Activated CD8-positive, alpha-beta memory T cell treated with anti-CD3 and anti-CD28 coated beads, Interleukin-2, amount 50 U/mL, for 24 hours (primary cell): Measurements from ENCODE around the gene MAPKAP1.
"Not testable (repeated sequence)": the region's sequence is repeated elsewhere in the genome, so short reads cannot be mapped to it uniquely, and the experiment has no call there.

ENCODE experiments used
- DNase-seq: peaks from one replicate; pipeline ENCODE4 v3.0.0-alpha.2; 2020; ENCODE audit errors: extremely low read depth

MAPKAP1 gene

DNA sequence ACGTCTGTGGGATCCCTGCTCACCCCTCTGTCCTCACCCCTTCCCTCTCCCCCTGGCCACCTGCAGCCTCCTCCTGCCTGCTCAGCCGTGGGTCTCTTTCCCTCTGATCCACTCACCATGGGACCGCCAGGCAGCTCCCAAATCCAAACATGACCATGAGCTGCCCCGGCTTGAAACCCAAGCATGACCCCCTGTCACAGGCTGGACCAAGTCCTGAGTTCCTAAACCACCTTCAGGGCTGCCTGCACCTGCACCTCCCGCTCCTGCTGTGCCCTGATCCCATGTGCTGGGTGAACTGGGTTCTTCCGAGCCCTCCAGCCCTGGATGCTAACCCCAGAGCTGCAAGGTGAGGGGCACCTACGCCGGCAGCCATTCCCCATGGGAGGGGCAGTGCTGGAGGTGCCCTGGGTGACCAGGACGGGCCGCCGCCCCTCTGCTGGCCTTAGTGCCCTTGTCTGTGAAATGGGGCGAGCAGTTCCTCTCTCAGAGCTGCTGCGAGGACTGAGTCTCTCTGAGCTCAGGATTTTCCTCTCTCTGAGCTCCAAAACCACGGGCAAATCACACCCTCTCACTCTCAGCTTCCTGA lies 295.7 kb downstream of the MAPKAP1 start:
- no peak for DNase-seq

- no peak for DNase-seq
Observed at GRCh38 chr9:125410522-125410894, 296.5 kb downstream of the MAPKAP1 start.

DNA sequence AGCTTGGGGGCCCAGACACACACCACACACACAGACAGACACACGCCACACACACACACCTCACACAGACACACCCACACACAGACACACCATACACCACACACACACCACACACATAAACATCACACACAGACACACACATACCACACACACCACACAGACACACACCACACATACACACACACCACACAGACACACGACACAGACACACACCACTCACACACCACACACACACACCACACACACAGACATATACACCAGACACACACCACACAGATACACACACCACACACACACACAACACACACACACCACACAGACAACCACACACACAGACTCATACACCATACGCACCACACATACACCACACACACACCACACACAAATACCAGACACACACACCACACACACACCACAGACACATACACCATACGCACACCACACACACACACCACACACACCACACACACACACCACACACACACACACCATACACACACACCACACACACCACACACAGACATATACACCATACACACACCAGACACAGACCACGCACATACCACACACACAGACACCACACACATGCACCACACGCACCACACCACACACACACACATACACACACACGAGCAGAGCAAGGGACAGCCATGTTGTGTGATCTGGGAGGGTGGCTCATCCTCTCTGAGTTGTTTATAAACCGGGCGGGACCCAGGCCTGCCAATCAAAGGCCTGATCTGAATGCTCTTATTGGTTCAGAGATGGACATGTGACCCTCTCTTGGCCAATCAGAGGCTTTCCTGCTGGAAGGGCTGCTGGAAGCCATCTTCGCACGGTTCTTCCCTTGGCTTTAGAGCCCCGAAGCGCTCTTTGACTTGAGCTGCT lies 297.1 kb downstream of the MAPKAP1 start:
- no peak for DNase-seq

DNA sequence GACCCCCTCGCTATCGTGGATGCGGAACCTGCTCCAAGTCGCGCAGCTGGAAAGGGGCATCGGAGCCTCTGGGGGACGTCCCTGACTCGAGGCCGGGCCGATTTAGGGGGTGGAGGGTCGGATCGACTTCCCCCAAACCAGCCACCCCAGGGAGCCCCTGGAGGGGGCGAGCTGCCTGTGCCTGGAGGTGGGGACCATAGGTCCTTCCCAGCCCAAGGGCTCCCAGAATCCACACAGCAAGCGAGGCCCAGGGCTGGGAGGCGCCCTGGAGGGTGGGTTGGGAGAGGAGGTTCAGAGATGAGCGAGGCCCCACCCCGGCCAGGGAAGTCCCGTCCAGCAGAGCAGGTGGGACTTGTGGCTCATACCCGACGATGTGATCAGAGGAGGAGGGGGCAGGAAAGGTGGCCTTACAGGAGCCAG lies 297.8 kb downstream of the MAPKAP1 start:
- DNase-seq: no peak

DNA sequence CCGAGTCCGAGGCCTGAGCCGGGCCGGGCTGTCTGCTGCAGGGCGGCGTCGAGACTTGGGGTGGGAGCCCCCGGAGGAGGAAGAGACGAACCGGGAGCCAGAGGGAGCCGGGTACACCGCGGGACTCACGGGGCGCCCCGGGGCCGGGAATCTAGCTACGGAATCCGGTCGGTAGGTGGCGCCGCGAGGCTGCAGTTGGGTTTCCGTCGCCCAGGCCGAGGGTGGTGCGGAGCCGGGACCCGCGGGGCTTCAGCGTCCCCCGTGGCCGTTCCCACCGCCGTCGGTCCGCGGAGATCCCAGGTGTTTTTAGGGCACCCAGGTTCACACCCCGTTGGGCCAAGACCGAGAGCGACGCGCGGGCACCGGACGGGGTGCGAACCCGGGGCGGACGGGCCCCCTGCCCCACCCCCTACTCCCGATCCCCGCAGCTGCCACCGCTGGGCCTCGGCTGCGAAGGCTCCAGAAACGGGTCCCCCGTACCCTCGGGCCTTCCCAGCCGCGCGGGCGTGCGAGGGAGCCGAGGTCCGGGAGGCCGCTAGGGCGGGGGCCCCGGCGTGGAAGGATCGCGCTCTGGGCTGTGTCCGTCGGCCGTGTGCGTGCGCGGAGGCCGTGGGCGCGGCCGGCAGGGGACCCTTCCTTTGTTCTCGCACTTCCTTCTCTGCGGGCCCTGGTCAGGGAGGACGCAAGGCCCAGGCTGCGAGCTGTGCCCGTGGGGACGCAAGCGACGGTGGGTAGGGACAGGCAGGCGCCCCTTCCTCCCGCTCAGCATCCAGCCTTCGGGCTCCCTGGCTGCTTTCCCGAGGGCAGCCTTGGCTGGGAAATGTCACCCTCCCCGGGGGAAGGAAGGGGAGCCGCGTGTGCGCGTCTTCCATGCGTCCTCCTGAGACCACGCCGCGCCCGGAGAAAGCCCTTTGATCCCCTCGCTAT lies 298.8 kb downstream of the MAPKAP1 start:
- DNase-seq: peak; percentile 34

- no peak for DNase-seq
Observed at GRCh38 chr9:125407432-125407973, 299.5 kb downstream of the MAPKAP1 start.

- no peak for DNase-seq
Observed at GRCh38 chr9:125406810-125407087, 300.3 kb downstream of the MAPKAP1 start.

DNA sequence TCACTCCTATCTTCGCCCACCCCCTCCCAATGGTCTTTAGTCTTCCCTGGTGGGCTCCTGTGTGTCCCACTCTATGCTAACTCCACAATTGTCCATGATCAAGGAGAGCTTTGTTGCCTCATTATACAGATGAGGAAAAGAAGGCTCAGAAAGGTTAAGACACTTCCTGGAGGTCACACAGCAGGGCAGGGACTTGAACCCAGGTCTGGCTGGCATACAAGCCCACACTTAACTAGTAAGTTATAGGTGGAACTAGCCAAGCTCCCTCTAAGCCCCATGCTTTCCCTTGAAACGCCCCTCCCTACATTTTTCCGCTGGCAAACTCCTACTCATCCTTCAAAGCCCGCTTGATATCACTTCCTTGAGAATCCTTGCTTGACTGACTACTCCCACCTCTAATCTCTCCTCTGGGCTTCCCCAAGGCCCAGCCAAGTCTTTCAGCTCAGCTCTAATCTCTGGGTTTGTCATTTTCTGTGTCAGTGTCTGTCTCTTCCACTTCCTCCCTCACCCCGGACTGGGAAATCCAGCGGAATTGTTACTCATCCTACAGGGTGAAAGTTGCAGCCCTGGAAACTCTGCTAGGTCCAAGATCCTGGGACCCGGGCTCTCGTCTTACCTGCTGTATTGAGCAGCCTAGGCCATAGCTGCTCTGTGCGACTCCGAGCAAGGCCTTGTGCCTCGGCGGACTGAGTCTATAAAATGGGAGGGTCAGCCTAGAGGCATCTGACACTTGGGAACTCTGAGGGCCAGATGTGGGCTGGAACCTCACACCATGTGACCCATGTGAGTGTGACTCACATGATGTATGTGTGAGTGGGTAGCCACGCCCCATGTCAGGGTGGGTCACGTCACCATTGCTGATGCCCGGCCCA lies 300.8 kb downstream of the MAPKAP1 start:
- DNase-seq: no peak

DNA sequence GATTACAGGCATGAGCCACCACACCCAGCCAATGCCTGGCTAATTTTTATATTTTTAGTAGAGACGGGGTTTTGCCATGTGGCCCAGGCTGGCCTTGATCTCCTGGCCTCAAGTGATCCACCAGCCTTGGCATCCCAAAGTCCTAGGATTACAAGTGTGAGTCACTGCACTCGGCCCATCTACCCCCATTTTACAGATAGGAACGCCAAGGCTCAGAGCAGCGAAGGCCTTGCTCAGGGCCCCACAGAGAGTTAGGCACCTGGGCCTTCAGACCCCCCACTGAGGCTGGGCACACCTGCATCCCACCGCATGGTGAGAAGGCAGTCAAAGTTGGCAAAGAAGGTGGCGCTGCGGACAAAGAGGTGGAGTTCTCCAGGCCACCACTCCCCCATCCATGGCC lies 302.3 kb downstream of the MAPKAP1 start:
- no peak for DNase-seq

GRCh38 chr9:125400725-125401716 lies 306.0 kb downstream of the MAPKAP1 start:
- no peak for DNase-seq

DNA sequence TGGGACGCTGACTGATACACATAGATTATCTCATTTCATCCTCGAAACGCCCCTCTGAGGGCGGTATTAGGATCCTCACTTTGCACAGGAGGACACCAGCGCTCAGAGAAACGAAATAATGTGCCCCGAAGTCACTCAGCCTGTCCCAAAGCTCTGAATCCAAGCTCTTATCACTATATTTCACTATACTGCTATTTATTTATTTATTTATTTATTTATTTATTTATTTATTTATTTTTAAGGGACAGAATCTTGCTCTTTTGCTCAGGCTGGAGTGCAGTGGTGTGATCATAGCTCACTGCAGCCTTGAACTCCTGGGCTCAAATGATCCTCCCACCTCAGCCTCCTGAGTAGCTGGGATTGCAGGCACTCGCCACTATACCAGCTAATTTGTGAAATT lies 306.8 kb downstream of the MAPKAP1 start:
- DNase-seq: not testable (repeated sequence)

DNA sequence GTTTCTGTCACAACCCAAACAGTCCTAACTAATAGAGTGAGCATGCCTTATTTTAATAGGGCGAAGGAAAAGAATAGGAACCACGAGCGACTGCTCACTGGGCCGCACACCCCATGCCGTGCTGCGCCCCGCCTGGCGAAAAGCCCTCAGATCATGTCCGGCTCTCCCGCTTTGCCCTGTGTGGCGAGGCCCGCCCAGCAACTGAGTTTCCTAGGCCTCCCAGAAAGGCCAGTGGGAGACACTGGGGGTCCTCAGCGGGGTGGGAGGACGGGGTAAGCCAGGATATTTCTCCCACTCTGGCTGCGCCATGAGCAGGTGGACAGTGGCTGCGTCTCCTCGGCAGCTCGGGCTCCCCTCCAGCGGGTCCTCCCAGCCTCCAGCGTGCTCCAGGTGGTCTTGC lies 307.3 kb downstream of the MAPKAP1 start:
- no peak for DNase-seq

GRCh38 chr9:125399165-125399564 lies 307.8 kb downstream of the MAPKAP1 start:
- DNase-seq: no peak

- DNase-seq: no peak
Observed at GRCh38 chr9:125398243-125398642, 308.8 kb downstream of the MAPKAP1 start.

GRCh38 chr9:125397736-125398135 lies 309.3 kb downstream of the MAPKAP1 start:
- no peak for DNase-seq

- no peak for DNase-seq
Observed at GRCh38 chr9:125396799-125397198, 310.2 kb downstream of the MAPKAP1 start.

GRCh38 chr9:125393426-125393825 lies 313.6 kb downstream of the MAPKAP1 start:
- DNase-seq: no peak

GRCh38 chr9:125391704-125392103 lies 315.3 kb downstream of the MAPKAP1 start:
- no peak for DNase-seq

DNA sequence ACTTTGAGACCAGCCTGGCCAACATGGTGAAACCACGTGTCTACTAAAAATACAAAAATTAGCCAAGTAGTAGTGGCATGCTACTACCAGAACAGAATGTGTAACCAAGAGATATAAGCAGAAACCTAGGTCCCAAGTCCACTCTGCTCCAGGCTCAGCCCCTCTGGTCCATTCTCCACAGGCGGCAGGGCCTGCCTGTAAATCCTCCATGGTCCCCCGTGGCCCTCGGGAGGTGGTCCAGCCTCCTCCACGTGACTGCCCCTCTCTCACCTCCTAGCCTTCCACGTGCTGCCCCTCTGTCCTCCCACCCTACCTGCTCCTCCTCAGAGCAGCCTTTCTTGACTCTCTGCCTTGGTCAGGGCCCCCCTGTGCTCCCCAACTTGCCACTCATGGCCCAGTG lies 318.0 kb downstream of the MAPKAP1 start:
- no peak for DNase-seq
